Ectodermal cell (in vitro differentiated cells): ENCODE data around the gene GSE1.

Experiments
- H3K27ac ChIP-seq: 2 replicates; pipeline ENCODE4 v1.7.0; 2013; ENCODE audit warnings: mild to moderate bottlenecking, low read depth, low read length; ENCODE audit not compliant: insufficient read depth, poor library complexity, severe bottlenecking
- H3K27me3 ChIP-seq: 2 replicates; pipeline ENCODE4 v1.7.0; 2013; ENCODE audit warnings: mild to moderate bottlenecking, low read length; ENCODE audit not compliant: insufficient read depth, control insufficient read depth, poor library complexity, severe bottlenecking
- H3K36me3 ChIP-seq: one replicate; pipeline ENCODE4 v1.7.0; 2013; ENCODE audit warnings: low read length; ENCODE audit not compliant: control insufficient read depth, insufficient read depth
- H3K4me1 ChIP-seq: one replicate; pipeline ENCODE4 v1.7.0; 2013; ENCODE audit warnings: low read length; ENCODE audit not compliant: control insufficient read depth, insufficient read depth
- H3K4me3 ChIP-seq: 2 replicates; pipeline ENCODE4 v1.7.0; 2013; ENCODE audit warnings: low read depth, low read length, control low read depth; ENCODE audit not compliant: insufficient read depth
- H3K9me3 ChIP-seq: 2 replicates; pipeline ENCODE4 v1.7.0; 2013; ENCODE audit warnings: mild to moderate bottlenecking, low read length, moderate library complexity; ENCODE audit not compliant: control insufficient read depth
- WGBS, 2 experiments: methylation state at CpG; one replicate each; pipeline ENCODE4 v1.1.7; 2013; ENCODE audit warnings: missing lambda C conversion rate in 2 of 2; 5-methylcytosine and 5-hydroxymethylcytosine counted together

GSE1 gene

GRCh38 chr16:85641305-85641704, 28.2 kb downstream of the GSE1 start:
- no peak overlapping the region for H3K27ac ChIP-seq

GRCh38 chr16:85641776-85642176, 28.7 kb downstream of the GSE1 start:
- WGBS, 2 experiments, result 93 to 97% methylated on average over 12 of the region's 12 CpGs
- no peak overlapping the region for H3K4me3 ChIP-seq
- no peaks in the 10 kb centered on the region for H3K9me3 ChIP-seq
- peaks cover 31% of the 10 kb centered on the region for H3K4me1 ChIP-seq
- no peak overlapping the region for H3K27ac ChIP-seq
- no peaks in the 10 kb centered on the region for H3K36me3 ChIP-seq
- H3K27me3 ChIP-seq, result no peaks in the 10 kb centered on the region

More at GRCh38 chr16:85641305-85641704, 28.2 kb downstream of the GSE1 start:
- Histone ChIP-seq H3K4me1 (peaks cover 31% of the 10 kb centered on the region), H3K36me3 (no peaks in the 10 kb centered on the region), H3K27me3 (no peaks in the 10 kb centered on the region), H3K9me3 (no peaks in the 10 kb centered on the region), H3K4me3 (no peak overlapping the region)
- WGBS, 2 experiments, result 89 to 90% methylated on average over 24 of the region's 24 CpGs

GRCh38 chr16:85642762-85643358, 29.7 kb downstream of the GSE1 start:
- H3K36me3 ChIP-seq, result no peaks in the 10 kb centered on the region
- no peak overlapping the region for H3K27ac ChIP-seq
- no peak overlapping the region for H3K4me3 ChIP-seq
- H3K9me3 ChIP-seq, result no peaks in the 10 kb centered on the region
- WGBS, 2 experiments, result 94 to 96% methylated on average over 32 of the region's 32 CpGs
- peaks cover 22% of the 10 kb centered on the region for H3K4me1 ChIP-seq
- H3K27me3 ChIP-seq, result no peaks in the 10 kb centered on the region

- Histone ChIP-seq H3K36me3 (no peaks in the 10 kb centered on the region), H3K9me3 (no peaks in the 10 kb centered on the region), H3K27me3 (no peaks in the 10 kb centered on the region), H3K27ac (no peak overlapping the region), H3K4me1 (peaks cover 18% of the 10 kb centered on the region), H3K4me3 (no peak overlapping the region)
- 97% methylated on average over 8 of the region's 8 CpGs for WGBS, 2 experiments
Observed at GRCh38 chr16:85643631-85644030, 30.5 kb downstream of the GSE1 start.

GRCh38 chr16:85644093-85644712, 31.1 kb downstream of the GSE1 start:
- Histone ChIP-seq H3K36me3 (no peaks in the 10 kb centered on the region), H3K4me3 (no peak overlapping the region), H3K9me3 (no peaks in the 10 kb centered on the region), H3K4me1 (peaks cover 12% of the 10 kb centered on the region), H3K27me3 (no peaks in the 10 kb centered on the region), H3K27ac (no peak overlapping the region)
- 94 to 95% methylated on average over 21 of the region's 21 CpGs for WGBS, 2 experiments

- 93 to 94% methylated on average over 19 of the region's 19 CpGs for WGBS, 2 experiments
Observed at GRCh38 chr16:85645021-85645589, 32.0 kb downstream of the GSE1 start.

GRCh38 chr16:85646358-85646907, 33.3 kb downstream of the GSE1 start:
- no peak overlapping the region for H3K4me3 ChIP-seq
- WGBS, 2 experiments, result 94 to 95% methylated on average over 17 of the region's 17 CpGs
- peaks cover 14% of the 10 kb centered on the region for H3K4me1 ChIP-seq
- no peak overlapping the region for H3K27ac ChIP-seq
- H3K36me3 ChIP-seq, result no peaks in the 10 kb centered on the region
- no peaks in the 10 kb centered on the region for H3K27me3 ChIP-seq
- no peaks in the 10 kb centered on the region for H3K9me3 ChIP-seq

More at GRCh38 chr16:85645021-85645589, 32.0 kb downstream of the GSE1 start:
- Histone ChIP-seq H3K9me3 (no peaks in the 10 kb centered on the region), H3K4me1 (peaks cover 11% of the 10 kb centered on the region), H3K27me3 (no peaks in the 10 kb centered on the region), H3K4me3 (no peak overlapping the region), H3K27ac (no peak overlapping the region), H3K36me3 (no peaks in the 10 kb centered on the region)

- Histone ChIP-seq H3K27ac (no peak overlapping the region), H3K9me3 (no peaks in the 10 kb centered on the region), H3K36me3 (no peaks in the 10 kb centered on the region), H3K4me3 (no peak overlapping the region), H3K27me3 (no peaks in the 10 kb centered on the region), H3K4me1 (peaks cover 19% of the 10 kb centered on the region)
- 95% methylated on average over 15 of the region's 15 CpGs for WGBS, 2 experiments
Observed at GRCh38 chr16:85646976-85647375, 33.9 kb downstream of the GSE1 start.

GRCh38 chr16:85648070-85648714, 35.1 kb downstream of the GSE1 start:
- peaks cover 28% of the 10 kb centered on the region for H3K4me1 ChIP-seq
- 94 to 95% methylated on average over 26 of the region's 26 CpGs for WGBS, 2 experiments
- H3K4me3 ChIP-seq, result no peak overlapping the region
- no peak overlapping the region for H3K27ac ChIP-seq
- H3K9me3 ChIP-seq, result no peaks in the 10 kb centered on the region
- H3K36me3 ChIP-seq, result no peaks in the 10 kb centered on the region
- H3K27me3 ChIP-seq, result no peaks in the 10 kb centered on the region

GRCh38 chr16:85648805-85649204, 35.7 kb downstream of the GSE1 start:
- 92 to 94% methylated on average over 14 of the region's 14 CpGs for WGBS, 2 experiments
- Histone ChIP-seq H3K27ac (no peak overlapping the region), H3K36me3 (no peaks in the 10 kb centered on the region), H3K4me3 (no peak overlapping the region), H3K9me3 (no peaks in the 10 kb centered on the region), H3K27me3 (no peaks in the 10 kb centered on the region), H3K4me1 (peaks cover 34% of the 10 kb centered on the region)
